BLaER1 treated with 17β-estradiol and CSF1 and Interleukin-3, amounts not matched to agents 10 nM and 100 nM (cell line): ENCODE measurements around the gene FAM83D.
A peak's percentile ranks its signal among the peaks of the same experiment; 100 is the strongest.

ENCODE experiments used
- H3K27ac ChIP-seq, 11 experiments: shearing (Covaris generic); formaldehyde crosslinking; 2 replicates each; pipeline ENCODE4 v1.8.1; 2022
- H3K27me3 ChIP-seq, 11 experiments: shearing (Covaris generic); formaldehyde crosslinking; 2 replicates each; pipeline ENCODE4 v1.8.1; 2022
- H3K36me3 ChIP-seq, 11 experiments: shearing (Covaris generic); formaldehyde crosslinking; 2 replicates each; pipeline ENCODE4 v1.8.1; 2022
- H3K4me1 ChIP-seq, 10 experiments: shearing (Covaris generic); formaldehyde crosslinking; 2 replicates each; pipeline ENCODE4 v1.8.1; 2022
- H3K4me2 ChIP-seq, 11 experiments: shearing (Covaris generic); formaldehyde crosslinking; 2 replicates each; pipeline ENCODE4 v1.8.1; 2022
- H3K4me3 ChIP-seq, 10 experiments: shearing (Covaris generic); formaldehyde crosslinking; 2 replicates each; pipeline ENCODE4 v1.8.1; 2022
- H3K9ac ChIP-seq, 11 experiments: shearing (Covaris generic); formaldehyde crosslinking; 2 replicates each; pipeline ENCODE4 v1.8.1; 2022
- H3K9me3 ChIP-seq, 11 experiments: shearing (Covaris generic); formaldehyde crosslinking; replicated peaks in 1 of 11; 2 replicates each; pipeline ENCODE4 v1.8.1; 2022
- H4K20me1 ChIP-seq, 11 experiments: shearing (Covaris generic); formaldehyde crosslinking; 2 replicates each; pipeline ENCODE4 v1.8.1; 2022
- Cebpa-rat ChIP-seq, 11 experiments: shearing (Covaris generic); IDR thresholded peaks; 2 replicates each; pipeline ENCODE4 v1.8.1; 2022

Gene FAM83D

GRCh38 chr20:38962044-38962927 is 36.1 kb downstream of the FAM83D start, which contains the start of gene DHX35:
DHX35 (plus strand) TSS chr20:38962344; CDS start chr20:38962368, 24 bp downstream.
- no peaks in the 10 kb centered on the region for H3K9me3 ChIP-seq
- no peaks in the 10 kb centered on the region for H3K27me3 ChIP-seq
- H3K4me1 ChIP-seq = peaks cover 17 to 23% (median 19%) of the 10 kb centered on the region in 10 experiments
- peaks cover 0 to 24% (median 10%) of the 10 kb centered on the region in 11 experiments; a peak in 11 of 22 replicates for H3K36me3 ChIP-seq
- peak within 1 kb of the TSS; percentile 72 to 98 (median 90) for H3K4me3 ChIP-seq
- H3K4me2 ChIP-seq = peak within 1 kb of the TSS; percentile 74 to 90 (median 87)
- peak within 1 kb of the TSS; percentile 88 to 96 (median 92) for H3K9ac ChIP-seq
- no peak for TF ChIP-seq Cebpa-rat (IDR thresholded peaks at IDR 0.05)
- H4K20me1 ChIP-seq = peaks cover 0 to 12% (median 0%) of the 10 kb centered on the region in 11 experiments; a peak in 8 of 22 replicates
- peak within 1 kb of the TSS; percentile 82 to 95 (median 93) for H3K27ac ChIP-seq

DNA sequence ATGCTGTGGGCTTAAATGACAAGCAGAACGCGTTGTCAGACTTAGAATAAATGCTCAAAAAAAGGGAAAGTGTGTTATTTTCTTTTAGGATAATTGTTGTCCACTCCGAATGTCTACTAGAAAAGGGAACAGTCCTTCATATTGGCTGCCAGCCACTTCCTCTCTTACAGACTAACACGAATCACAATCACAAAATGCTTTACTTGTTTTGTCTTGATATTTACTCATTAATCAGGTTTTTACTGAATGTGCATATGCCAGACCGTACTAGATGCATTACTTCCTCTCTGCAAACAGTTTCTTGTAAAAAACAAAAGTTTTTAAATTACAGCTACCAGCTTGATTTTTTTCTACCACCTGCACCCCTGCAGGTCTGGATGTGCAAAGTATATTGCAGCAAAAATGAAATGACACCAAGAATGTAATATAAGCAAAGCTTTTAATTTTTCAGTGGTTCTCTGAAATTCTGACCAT is 36.7 kb downstream of the FAM83D start:
- Histone ChIP-seq H3K27ac (peak overlapping the region; percentile 82 to 95 (median 93); a peak in 21 of 22 replicates), H3K9ac (peak overlapping the region; percentile 88 to 96 (median 92)), H3K4me3 (peak overlapping the region; percentile 72 to 98 (median 90)), H3K4me2 (peak overlapping the region; percentile 71 to 90 (median 85)), H4K20me1 (peaks cover 0 to 19% (median 7%) of the 10 kb centered on the region in 11 experiments; a peak in 12 of 22 replicates), H3K36me3 (peaks cover 1 to 31% (median 14%) of the 10 kb centered on the region in 11 experiments; a peak in 17 of 22 replicates), H3K4me1 (peaks cover 17 to 23% (median 19%) of the 10 kb centered on the region in 10 experiments), H3K27me3 (no peaks in the 10 kb centered on the region), H3K9me3 (no peaks in the 10 kb centered on the region)
- TF ChIP-seq Cebpa-rat (IDR thresholded peaks at IDR 0.05) = no peak

GRCh38 chr20:38963745-38964144 is 37.5 kb downstream of the FAM83D start:
- no peaks in the 10 kb centered on the region for H3K9me3 ChIP-seq
- H3K4me1 ChIP-seq = peaks cover 17 to 23% (median 19%) of the 10 kb centered on the region in 10 experiments
- peaks cover 9 to 39% (median 18%) of the 10 kb centered on the region in 11 experiments; a peak in 19 of 22 replicates for H3K36me3 ChIP-seq
- no peak for TF ChIP-seq Cebpa-rat (IDR thresholded peaks at IDR 0.05)
- no peak overlapping the region; a peak in 1 of 20 replicates for H3K4me3 ChIP-seq
- H3K4me2 ChIP-seq = peak overlapping the region in 10 of 11 experiments; percentile 71 to 90 (median 84); a peak in 15 of 22 replicates
- no peaks in the 10 kb centered on the region for H3K27me3 ChIP-seq
- H3K27ac ChIP-seq = no peak overlapping the region
- peaks cover 0 to 24% (median 13%) of the 10 kb centered on the region in 11 experiments; a peak in 13 of 22 replicates for H4K20me1 ChIP-seq
- no peak overlapping the region for H3K9ac ChIP-seq

DNA sequence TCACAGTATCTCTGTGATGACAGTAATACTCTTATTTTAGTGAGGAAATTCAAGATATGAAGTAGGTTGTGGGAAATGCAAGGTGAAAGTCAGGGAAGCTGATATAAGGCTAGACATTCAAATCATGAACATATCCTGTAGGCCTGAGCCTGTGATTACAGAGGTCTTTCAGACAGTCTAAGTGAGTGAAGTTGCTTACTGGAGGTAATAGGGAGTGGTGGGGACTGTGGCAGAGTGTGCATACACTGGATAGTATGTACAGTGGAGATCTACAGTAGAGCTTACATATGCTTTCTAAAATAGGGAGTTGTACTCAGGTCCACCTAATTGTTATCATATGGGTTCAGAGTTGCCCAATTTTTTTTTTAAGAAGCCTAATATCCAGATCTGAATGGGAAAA is 39.0 kb downstream of the FAM83D start:
- Histone ChIP-seq H3K36me3 (peaks cover 23 to 54% (median 34%) of the 10 kb centered on the region in 11 experiments; a peak in 21 of 22 replicates), H3K9ac (no peak overlapping the region), H3K9me3 (no peaks in the 10 kb centered on the region), H3K4me3 (no peak overlapping the region), H3K27ac (no peak overlapping the region), H4K20me1 (peaks cover 0 to 29% (median 16%) of the 10 kb centered on the region in 11 experiments; a peak in 13 of 22 replicates), H3K4me1 (peaks cover 17 to 23% (median 19%) of the 10 kb centered on the region in 10 experiments), H3K27me3 (no peaks in the 10 kb centered on the region), H3K4me2 (no peak overlapping the region)
- TF ChIP-seq Cebpa-rat (IDR thresholded peaks at IDR 0.05) = no peak

DNA sequence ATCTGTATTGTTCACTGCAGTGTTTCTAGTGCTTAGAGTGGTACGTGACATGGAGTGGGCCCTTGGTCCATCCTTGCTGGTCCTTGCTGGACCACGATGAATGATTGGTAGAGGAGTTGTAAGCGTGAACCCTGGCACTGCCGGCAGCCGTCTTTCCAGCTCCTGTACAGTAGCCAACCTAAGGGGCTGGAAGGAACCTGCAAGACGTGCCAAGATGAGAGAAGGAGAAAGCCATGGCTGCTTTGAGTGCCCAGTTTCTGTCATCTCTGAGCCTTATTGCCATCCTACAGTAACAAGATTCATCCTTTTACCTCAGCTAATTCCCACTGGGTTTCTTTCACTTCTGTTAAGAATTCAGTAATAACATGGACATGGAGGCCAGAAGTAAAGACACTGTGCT is 41.9 kb downstream of the FAM83D start:
- Histone ChIP-seq H3K4me2 (no peak overlapping the region), H3K4me3 (no peak overlapping the region), H3K36me3 (peaks cover 48 to 77% (median 61%) of the 10 kb centered on the region in 11 experiments), H3K9me3 (no peaks in the 10 kb centered on the region), H4K20me1 (peaks cover 0 to 29% (median 16%) of the 10 kb centered on the region in 11 experiments; a peak in 13 of 22 replicates), H3K27me3 (no peaks in the 10 kb centered on the region), H3K9ac (no peak overlapping the region), H3K4me1 (peaks cover 6 to 12% (median 8%) of the 10 kb centered on the region in 10 experiments; a peak in 18 of 20 replicates), H3K27ac (no peak overlapping the region)
- no peak for TF ChIP-seq Cebpa-rat (IDR thresholded peaks at IDR 0.05)

DNA sequence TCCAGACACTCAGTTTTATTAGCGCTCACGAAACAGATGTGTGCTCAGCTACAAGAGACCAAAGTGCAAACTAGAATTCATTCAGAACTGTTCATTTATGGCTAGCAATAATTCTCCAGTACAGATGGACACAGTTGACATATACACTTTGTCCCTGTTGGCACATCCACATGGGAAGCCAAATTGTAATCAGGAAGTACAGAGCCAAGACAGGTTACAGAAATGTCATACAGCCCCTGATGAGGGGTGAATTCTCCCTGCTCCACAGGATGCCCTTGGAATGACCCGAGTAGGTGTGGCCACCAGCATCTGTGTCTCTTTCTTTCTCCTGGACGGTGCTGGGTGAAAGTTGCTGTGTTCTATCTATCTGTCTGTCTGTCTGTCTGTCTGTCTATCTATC is 43.5 kb downstream of the FAM83D start:
- TF ChIP-seq Cebpa-rat (IDR thresholded peaks at IDR 0.05) = no peak
- H3K9ac ChIP-seq = no peak overlapping the region
- H3K4me3 ChIP-seq = no peak overlapping the region
- peaks cover 0 to 29% (median 16%) of the 10 kb centered on the region in 11 experiments; a peak in 13 of 22 replicates for H4K20me1 ChIP-seq
- no peaks in the 10 kb centered on the region for H3K4me1 ChIP-seq
- no peak overlapping the region for H3K4me2 ChIP-seq
- H3K27me3 ChIP-seq = no peaks in the 10 kb centered on the region
- H3K27ac ChIP-seq = no peak overlapping the region
- H3K9me3 ChIP-seq = no peaks in the 10 kb centered on the region
- H3K36me3 ChIP-seq = peaks cover 63 to 89% (median 74%) of the 10 kb centered on the region in 11 experiments

DNA sequence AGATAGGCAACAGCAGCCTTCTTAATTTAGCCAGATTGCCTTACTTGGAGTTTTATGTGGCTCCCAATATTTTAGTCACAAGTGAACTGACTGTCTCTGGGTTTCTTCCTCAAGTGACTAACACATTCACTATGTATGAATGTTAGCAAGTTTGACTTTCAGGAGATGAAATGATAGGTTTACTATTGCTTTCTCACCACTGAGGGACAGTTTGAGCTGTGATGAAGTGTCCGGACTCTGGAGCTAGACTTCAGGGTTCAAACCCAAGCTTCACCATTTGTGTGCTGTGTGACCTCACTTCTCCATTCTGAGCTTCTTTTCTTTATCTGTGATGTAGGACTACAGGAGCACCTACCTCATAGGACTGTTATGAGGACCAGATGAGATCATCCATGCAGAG is 44.1 kb downstream of the FAM83D start:
- Histone ChIP-seq H3K9ac (no peak overlapping the region), H4K20me1 (peaks cover 0 to 29% (median 16%) of the 10 kb centered on the region in 11 experiments; a peak in 13 of 22 replicates), H3K36me3 (peaks cover 68 to 87% (median 78%) of the 10 kb centered on the region in 11 experiments), H3K27me3 (no peaks in the 10 kb centered on the region), H3K4me3 (no peak overlapping the region), H3K9me3 (no peaks in the 10 kb centered on the region), H3K4me1 (no peaks in the 10 kb centered on the region), H3K27ac (no peak overlapping the region), H3K4me2 (no peak overlapping the region)
- TF ChIP-seq Cebpa-rat (IDR thresholded peaks at IDR 0.05) = no peak

- peaks cover 0 to 23% (median 11%) of the 10 kb centered on the region in 11 experiments; a peak in 13 of 22 replicates for H4K20me1 ChIP-seq
- H3K4me1 ChIP-seq = no peaks in the 10 kb centered on the region
- TF ChIP-seq Cebpa-rat (IDR thresholded peaks at IDR 0.05) = no peak
- no peak overlapping the region for H3K9ac ChIP-seq
- H3K4me2 ChIP-seq = no peak overlapping the region
- H3K27ac ChIP-seq = no peak overlapping the region
- H3K4me3 ChIP-seq = no peak overlapping the region
- peaks cover 86 to 100% (median 92%) of the 10 kb centered on the region in 11 experiments for H3K36me3 ChIP-seq
- H3K9me3 ChIP-seq = no peaks in the 10 kb centered on the region
- H3K27me3 ChIP-seq = no peaks in the 10 kb centered on the region
Measured at GRCh38 chr20:38973107-38973506, 46.9 kb downstream of the FAM83D start.

GRCh38 chr20:38973645-38974044 is 47.4 kb downstream of the FAM83D start:
- Histone ChIP-seq H3K9ac (no peak overlapping the region), H3K27ac (no peak overlapping the region), H3K4me1 (no peaks in the 10 kb centered on the region), H3K9me3 (no peaks in the 10 kb centered on the region), H3K36me3 (peaks cover 80 to 100% (median 88%) of the 10 kb centered on the region in 11 experiments), H3K4me2 (no peak overlapping the region), H3K4me3 (no peak overlapping the region), H3K27me3 (no peaks in the 10 kb centered on the region), H4K20me1 (peaks cover 0 to 25% (median 6%) of the 10 kb centered on the region in 11 experiments; a peak in 10 of 22 replicates)
- TF ChIP-seq Cebpa-rat (IDR thresholded peaks at IDR 0.05) = no peak
